HTERT RPE-1 (cell line): Measurements from ENCODE around the gene PRRC2B.
"Not testable (repeated sequence)": the region's sequence is repeated elsewhere in the genome, so short reads cannot be mapped to it uniquely, and the experiment has no call there.

Source experiments
- in situ Hi-C: fragments of 300-500 bp; cut with MboI; formaldehyde crosslinking; loops from 4 replicates; pipeline ENCODE4 v1.14.3; 2020; ENCODE audit warnings: low sequenced_read_pairs

The PRRC2B gene

DNA sequence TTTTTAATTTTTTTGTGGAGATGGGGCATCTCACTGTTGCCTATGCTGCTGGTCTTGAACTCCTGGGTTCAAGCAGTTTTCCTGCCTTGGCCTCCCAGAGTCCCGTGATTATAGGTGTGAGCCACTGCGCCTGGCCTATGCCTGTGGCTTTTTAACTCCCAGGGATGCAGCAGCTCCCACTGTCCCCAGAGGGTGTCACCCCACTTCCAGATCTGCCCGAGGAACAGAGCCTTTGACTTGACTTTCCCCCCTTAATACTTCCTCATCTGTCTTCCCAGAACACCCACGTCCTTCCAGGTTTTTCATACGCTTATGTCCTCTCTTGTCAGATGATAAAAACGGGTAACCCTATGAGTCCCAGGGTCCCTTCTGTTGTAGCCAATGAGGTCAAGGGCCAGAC is 7.6 kb upstream of the PRRC2B start:
- in situ Hi-C loops = no loop called here

DNA sequence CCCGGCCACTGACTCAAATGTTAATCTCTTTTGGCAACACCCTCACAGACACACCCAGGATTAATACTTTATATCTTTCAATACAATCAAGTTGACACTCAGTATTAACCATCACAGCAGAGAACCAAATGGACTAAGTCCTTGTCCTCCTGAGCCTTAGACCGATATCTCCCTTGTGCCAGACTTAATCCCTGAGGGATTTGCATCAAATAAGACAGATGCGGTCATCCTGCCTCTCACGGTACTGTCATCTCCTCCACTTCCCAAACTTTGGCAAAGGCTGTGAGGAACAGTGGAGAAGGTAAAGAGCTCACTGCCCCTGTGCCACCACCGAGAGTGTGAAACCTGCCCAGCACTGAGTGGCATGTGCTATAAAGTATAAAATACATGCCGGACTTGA is 6.5 kb upstream of the PRRC2B start:
- in situ Hi-C loops = no loop called here

GRCh38 chr9:131391020-131391419 is 2.9 kb upstream of the PRRC2B start:
- in situ Hi-C loops = no loop called here

GRCh38 chr9:131391504-131391903 is 2.4 kb upstream of the PRRC2B start:
- in situ Hi-C loops = no loop called here

- in situ Hi-C loops = no loop called here
These were observed 724 bp downstream of the PRRC2B start for GRCh38 chr9:131394464-131395156.

DNA sequence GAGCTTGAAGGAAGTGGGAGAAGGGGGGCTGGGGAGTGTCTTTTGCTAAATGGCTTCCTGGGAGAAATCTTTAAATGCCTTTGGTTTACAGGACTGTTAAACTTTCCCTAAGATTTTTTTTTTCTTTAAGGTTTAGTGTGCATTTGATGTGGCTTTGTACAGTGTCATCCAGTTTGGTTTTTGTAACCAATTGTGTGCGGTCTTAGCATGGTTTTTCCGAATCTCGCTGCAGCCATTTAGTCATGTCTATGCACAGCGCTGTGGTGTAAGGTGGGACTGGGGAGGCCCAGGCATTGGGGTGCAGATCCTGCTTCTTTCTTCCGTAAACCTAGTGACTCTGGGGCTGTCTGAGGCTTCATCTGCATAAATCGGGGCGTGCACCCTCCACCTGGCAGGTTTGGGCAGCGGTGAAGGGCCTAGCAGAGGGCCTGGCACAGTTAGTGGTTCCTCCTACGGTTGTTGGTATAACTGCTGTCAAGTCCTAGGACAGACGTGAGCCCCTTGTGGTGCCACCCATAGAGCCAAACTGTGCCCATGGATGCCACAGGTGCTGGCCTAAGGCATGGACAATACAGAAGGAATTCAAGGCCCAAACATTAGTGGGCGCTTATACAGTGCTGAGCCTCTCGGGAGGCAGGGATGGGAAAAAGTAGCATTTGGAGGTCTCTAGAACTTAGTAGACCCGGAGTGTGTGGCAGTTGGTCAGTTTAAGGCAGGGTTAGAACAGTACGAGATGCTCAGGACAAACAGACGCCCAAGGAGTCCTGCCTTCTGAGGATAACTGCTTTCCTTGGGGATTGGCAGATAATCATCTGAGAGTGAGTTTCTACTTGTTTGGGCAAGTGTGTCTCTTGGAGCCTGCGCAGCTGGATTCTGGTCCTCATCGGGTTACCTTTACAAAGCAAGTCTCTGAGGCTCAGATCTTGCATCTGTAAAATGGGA is 1.5 kb downstream of the PRRC2B start:
- in situ Hi-C loops = no loop called here

- in situ Hi-C loops = not testable (repeated sequence)
These were observed 2.2 kb downstream of the PRRC2B start for GRCh38 chr9:131396099-131396479.

DNA sequence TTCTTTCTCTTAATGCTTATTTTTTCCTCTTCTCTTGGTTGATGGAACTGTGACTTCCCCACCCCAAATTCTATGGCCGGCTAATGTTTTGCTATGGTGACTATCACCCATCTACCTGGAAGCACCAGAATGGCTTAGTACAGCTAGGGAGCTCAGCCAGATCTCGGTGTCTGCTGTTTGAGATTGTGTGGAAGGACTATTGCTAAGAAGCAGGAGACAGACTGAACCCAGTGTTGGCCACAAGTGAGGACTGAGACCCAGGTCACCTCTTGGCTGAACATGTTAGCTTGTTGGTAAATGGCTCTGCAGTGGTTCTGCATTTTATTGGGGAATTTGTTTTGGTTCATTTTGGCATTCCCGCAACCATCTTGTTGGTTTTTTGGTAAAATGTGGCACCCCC is 2.7 kb downstream of the PRRC2B start:
- in situ Hi-C loops = no loop called here

DNA sequence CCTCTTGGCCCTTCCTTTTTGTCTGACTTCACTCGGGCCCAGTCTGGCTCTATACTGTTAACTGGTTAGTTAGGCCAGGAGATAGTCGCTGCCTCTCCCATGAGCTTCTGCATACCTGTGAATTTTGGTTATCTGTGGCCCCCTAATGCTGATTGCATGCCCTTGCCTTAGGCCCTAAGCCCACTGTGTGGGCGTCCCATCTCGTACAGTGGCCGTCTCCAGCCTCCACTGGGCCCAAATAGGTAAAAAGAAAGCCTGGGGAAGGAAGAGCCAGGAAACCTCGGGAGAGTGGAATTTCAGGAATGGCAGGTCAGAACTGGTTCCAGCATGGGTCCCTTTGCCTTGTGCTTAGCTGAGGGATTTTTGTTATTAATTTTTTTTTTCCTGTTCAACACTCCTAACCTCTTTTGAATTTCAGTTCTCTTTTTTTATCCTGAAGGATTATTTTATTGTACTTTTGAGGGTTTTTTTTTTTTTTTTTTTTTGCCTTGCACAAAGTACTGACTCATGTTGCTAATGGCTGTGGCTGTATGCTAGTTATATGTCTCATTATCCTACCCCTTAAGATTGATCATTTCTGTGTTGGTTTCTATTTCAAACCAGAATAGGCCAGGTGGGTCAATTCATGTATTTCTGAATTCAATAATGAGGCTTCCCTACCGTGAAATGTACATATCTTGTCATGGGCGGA is 3.4 kb downstream of the PRRC2B start:
- in situ Hi-C loops = no loop called here

DNA sequence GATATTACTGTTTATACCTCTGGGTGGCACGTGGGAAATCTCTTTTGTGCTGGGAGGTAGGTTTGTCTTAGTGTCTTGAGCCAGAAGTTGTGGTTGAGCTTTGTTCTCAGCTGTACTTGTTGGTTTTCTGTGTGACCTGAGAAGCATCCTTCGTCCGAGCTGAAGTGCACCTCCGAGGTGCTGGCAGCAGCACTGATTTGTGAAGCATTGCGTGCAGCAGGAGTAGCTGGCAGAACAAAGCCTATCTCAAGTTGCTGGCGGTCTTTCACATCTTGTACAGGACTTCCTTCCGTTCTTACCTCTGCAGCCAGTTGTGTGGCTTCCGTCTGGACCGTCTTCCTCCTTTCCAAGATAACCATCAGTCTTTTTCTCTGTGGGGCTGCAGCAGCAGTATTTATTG is 4.3 kb downstream of the PRRC2B start:
- in situ Hi-C loops = no loop called here

DNA sequence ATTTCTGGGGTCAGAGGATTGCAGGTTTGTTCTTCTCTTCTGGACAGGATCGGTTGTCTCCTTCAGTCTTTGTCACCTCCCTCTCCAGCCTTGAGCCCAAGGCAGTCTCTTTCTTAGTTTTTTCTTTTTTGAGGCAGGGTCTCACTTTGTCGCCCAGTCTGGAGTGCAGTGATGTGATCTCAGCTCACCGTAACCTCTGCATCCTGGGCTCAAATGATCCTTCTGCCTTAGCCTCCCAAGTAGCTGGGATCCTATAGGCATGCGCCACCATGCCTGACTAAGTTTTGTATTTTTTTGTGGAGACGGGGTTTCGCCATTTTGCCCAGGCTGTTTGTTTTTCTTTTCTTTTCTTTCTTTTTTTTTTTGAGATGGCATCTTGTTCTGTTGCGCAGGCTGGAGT is 6.1 kb downstream of the PRRC2B start:
- in situ Hi-C loops = no loop called here

DNA sequence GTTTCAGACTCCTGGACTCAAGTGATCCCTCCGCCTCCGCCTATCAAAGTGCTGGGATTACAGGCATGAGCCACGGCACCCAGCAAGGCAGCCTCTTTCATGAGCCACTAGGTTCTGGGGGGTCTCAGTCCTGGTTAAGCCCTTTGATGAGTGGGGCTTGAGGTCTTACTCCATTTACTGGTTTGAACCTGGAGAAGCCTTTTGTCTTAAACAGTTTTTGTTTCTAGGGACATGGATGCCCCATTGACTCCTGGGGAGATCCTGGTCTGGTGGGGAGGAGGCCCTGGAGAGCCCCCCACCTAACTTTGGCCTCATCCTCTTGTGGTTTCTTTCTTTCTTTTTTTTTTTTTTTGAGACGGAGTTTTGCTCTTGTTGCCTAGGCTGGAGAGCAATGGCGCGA is 6.7 kb downstream of the PRRC2B start:
- in situ Hi-C loops = no loop called here

DNA sequence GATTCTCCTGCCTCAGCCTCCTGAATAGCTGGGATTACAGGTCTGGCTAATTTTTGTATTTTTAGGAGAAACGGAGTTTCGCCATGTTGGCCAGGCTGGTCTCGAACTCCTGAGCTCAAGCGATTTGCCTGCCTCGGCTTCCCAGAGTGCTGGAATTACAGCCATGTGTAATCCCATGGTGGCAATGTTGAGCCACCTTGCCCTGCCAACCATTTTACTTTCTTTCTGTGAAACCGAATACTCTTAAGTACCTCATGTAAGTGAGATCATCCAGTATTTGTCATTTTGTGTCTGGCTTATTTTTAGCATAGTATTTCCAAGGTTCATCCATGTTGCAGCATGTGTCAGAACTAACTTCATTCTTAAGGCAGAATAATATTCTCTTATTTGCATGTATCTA is 8.2 kb downstream of the PRRC2B start:
- in situ Hi-C loops = no loop called here

DNA sequence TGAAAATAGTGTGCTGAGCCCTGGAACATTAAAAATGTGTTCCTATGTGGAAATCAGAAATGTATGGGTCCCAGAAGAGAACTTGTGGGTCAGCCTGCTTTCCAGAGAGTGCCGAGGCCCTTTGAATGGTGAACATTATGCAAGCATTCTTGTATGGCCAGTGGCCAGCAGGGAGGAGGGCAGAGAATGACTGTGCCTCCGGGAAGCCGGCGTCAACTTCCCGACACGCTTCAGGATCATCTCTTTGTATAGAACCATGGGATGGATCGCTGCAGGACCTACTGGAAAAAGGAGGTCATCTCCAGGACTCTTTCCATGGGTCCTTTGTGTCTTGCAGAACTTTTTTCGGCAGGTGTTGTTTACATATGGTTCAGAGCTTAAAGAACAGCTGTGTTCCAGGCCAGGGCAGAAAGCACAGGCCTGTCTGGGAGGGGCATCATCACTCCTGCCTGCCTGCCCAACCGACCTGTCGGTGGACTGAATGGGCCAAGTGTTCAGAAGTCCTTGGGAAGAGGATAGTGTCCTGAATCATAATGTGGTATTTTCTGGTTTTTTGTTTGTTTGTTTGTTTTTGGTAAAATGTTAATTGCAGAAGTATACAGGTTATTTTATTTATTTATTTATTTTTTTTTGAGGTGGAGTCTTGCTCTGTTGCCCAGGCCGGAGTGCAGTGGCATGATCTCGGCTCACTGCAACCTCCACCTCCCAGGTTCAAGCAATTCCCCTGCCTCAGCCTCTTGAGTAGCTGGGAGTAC is 9.0 kb downstream of the PRRC2B start:
- in situ Hi-C loops = no loop called here

- in situ Hi-C loops = no loop called here
These were observed 9.5 kb downstream of the PRRC2B start for GRCh38 chr9:131403493-131403773.

- in situ Hi-C loops = no loop called here
These were observed 10.7 kb downstream of the PRRC2B start for GRCh38 chr9:131404581-131404980.

- in situ Hi-C loops = no loop called here
These were observed 11.1 kb downstream of the PRRC2B start for GRCh38 chr9:131404987-131405386.

DNA sequence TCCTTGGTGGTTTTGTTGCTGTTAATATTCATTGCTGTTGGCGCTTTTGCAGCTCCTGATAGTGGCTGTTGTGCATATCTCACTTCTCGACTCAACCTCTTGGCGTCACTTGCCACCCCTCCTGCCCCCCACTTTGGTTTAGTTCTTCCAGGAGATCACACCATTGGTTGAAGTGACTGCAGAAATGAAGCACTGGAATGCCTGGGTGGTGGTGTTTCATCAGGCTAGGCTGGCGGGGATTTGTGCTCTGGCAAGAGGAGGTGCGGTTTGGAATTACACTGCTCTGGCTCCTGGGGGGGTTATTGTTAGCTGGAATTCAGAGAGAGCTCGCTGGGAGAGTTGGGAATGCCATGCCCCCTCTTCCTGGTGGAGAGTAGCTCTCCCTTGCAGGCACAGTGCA is 11.5 kb downstream of the PRRC2B start:
- in situ Hi-C loops = no loop called here

DNA sequence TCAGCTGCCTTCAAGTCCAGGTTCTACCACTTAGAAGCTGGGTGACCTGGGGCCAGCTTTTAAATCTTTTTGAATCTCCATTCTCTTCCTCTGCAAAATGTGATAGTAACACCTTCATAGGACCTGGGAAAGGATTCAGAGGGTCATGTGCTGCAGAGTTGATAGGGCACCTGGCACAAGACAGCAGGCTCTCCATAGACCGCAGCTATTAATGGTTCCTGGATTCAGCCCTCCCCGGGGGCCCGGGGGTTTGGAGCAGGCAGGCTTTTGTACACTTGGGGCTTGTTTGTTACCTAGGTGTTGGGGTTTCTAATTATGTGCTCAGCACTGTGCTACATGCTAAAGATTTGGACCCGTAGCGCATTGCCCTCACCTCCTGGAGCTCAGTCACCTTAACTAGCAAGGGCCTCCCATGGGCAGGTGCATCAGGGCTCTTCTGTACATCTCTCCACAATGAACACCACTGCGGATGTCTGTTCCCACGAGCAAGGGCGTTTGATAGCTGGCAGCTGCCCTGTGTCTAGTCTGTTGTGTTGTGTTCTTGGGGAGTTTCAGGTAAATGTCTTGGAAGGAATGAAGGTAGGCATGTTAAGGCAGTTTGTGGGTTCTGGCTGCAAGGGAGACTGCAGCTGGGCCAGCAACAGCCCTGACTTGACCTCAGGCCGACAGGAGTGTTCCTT is 12.1 kb downstream of the PRRC2B start:
- in situ Hi-C loops = no loop called here

- in situ Hi-C loops = no loop called here
These were observed 12.9 kb downstream of the PRRC2B start for GRCh38 chr9:131406563-131407436.
